SK-N-SH (cell line): ENCODE data around the gene EYA2. TPM values are rescaled to one million over a fixed set of nuclear protein-coding genes. Genes with fewer than 3 reads are reported as not detected.

Source experiments
- CTCF ChIA-PET: fragments of 300-600, 350-600 bp; formaldehyde crosslinking; extraction: SDS; loops from one replicate; lab custom pipeline; 2021; lab: Yijun Ruan, JAX
- POLR2A ChIA-PET: fragments of 350-600 bp; sonication (Branson Sonifier 250); formaldehyde crosslinking; extraction: SDS; loops from one replicate; lab custom pipeline; 2020; ENCODE audit warnings: antibody characterized with exemption, inconsistent platforms; lab: Yijun Ruan, JAX
- DNase-seq: peaks from one replicate; pipeline ENCODE4 v3.0.0; 2012
- H2AFZ ChIP-seq: fragments of 200-600 bp; sonication (generic); 2 replicates; pipeline ENCODE4 v1.8.1; 2016; ENCODE audit warnings: antibody characterized with exemption, mild to moderate bottlenecking, low read depth
- H3F3A ChIP-seq: fragments of 200-600 bp; sonication (generic); replicated peaks from 2 replicates; pipeline ENCODE3; 2016; ENCODE audit warnings: antibody characterized with exemption, mild to moderate bottlenecking; ENCODE audit not compliant: insufficient read depth
- H3K27ac ChIP-seq, 2 experiments: fragments of 200-500 bp in 1 of 2; fragments of 200-600 bp in 1 of 2; sonication (Bioruptor generic) in 1 of 2; sonication (generic), shearing (Covaris generic) in 1 of 2; 2 replicates each; pipeline versions ENCODE4 v1.5.1 to v1.6.1; 2014 to 2016; ENCODE audit warnings: low read depth in 2 of 2, inconsistent platforms in 1 of 2, low read length in 1 of 2, mild to moderate bottlenecking in 1 of 2, mixed read lengths in 1 of 2
- H3K27me3 ChIP-seq: fragments of 200-600 bp; sonication (generic), shearing (Covaris generic); 2 replicates; pipeline ENCODE4 v1.6.1; 2016; ENCODE audit warnings: mixed run types; ENCODE audit not compliant: insufficient read depth
- H3K36me3 ChIP-seq, 2 experiments: fragments of 200-500 bp in 1 of 2; fragments of 200-600 bp in 1 of 2; sonication (Bioruptor generic) in 1 of 2; sonication (generic) in 1 of 2; replicated peaks in 1 of 2; 2 replicates each; pipeline versions ENCODE3 to v1.5.1; 2014 to 2016; ENCODE audit warnings: low read length in 1 of 2, mild to moderate bottlenecking in 1 of 2; ENCODE audit not compliant: insufficient read depth in 2 of 2, control insufficient read depth in 1 of 2
- H3K4me1 ChIP-seq, 2 experiments: fragments of 200-500 bp in 1 of 2; fragments of 200-600 bp in 1 of 2; sonication (Bioruptor generic) in 1 of 2; sonication (generic), shearing (Covaris generic) in 1 of 2; 2 replicates each; pipeline versions ENCODE4 v1.5.1 to v1.6.1; 2014 to 2016; ENCODE audit warnings: low read depth in 1 of 2, low read length in 1 of 2, mixed run types in 1 of 2; ENCODE audit not compliant: insufficient read depth in 2 of 2, control insufficient read depth in 1 of 2
- H3K4me2 ChIP-seq: fragments of 200-600 bp; sonication (generic), shearing (Covaris generic); 2 replicates; pipeline ENCODE4 v1.6.1; 2017; ENCODE audit warnings: mixed run types
- H3K4me3 ChIP-seq, 2 experiments: fragments of 200-500 bp in 1 of 2; fragments of 200-600 bp in 1 of 2; sonication (Bioruptor generic) in 1 of 2; sonication (generic), shearing (Covaris generic) in 1 of 2; 2 replicates each; pipeline versions ENCODE4 v1.5.1 to v1.8.1; 2014 to 2016; ENCODE audit warnings: low read depth in 2 of 2, inconsistent platforms in 1 of 2, low read length in 1 of 2, mild to moderate bottlenecking in 1 of 2, mixed read lengths in 1 of 2, moderate library complexity in 1 of 2
- H3K79me2 ChIP-seq: fragments of 200-600 bp; sonication (generic); 2 replicates; pipeline ENCODE4 v1.8.1; 2017; ENCODE audit warnings: mild to moderate bottlenecking; ENCODE audit not compliant: insufficient read depth
- H3K9ac ChIP-seq: fragments of 200-600 bp; sonication (generic); 2 replicates; pipeline ENCODE4 v1.6.1; 2017; ENCODE audit warnings: mixed run types
- H3K9me2 ChIP-seq: fragments of 200-600 bp; sonication (generic); 2 replicates; pipeline ENCODE4 v1.6.1; 2017; ENCODE audit warnings: mixed run types
- H3K9me3 ChIP-seq: fragments of 200-600 bp; sonication (generic); 2 replicates; pipeline ENCODE4 v1.6.1; 2017; ENCODE audit warnings: mixed run types, mild to moderate bottlenecking, moderate library complexity
- H4K20me1 ChIP-seq: fragments of 200-600 bp; sonication (generic); 2 replicates; pipeline ENCODE4 v1.6.1; 2017; ENCODE audit warnings: mild to moderate bottlenecking, mixed run types; ENCODE audit not compliant: insufficient read depth
- CHD2 ChIP-seq: fragments of 150-350 bp; IDR thresholded peaks from 2 replicates; pipeline ENCODE4 v1.6.1; 2018; ENCODE audit warnings: low read length; ENCODE audit not compliant: partially characterized antibody
- CTCF ChIP-seq: fragments of 200-600 bp; sonication (generic); IDR thresholded peaks from 2 replicates; pipeline ENCODE4 v1.6.1; 2017; ENCODE audit warnings: antibody characterized with exemption, mild to moderate bottlenecking, moderate library complexity
- EZH2phosphoT487 ChIP-seq: fragments of 200-600 bp; sonication (generic); IDR thresholded peaks from 2 replicates; pipeline ENCODE4 v1.6.1; 2017; ENCODE audit warnings: low read depth, mixed run types, mild to moderate bottlenecking, antibody characterized with exemption, moderate library complexity, borderline replicate concordance
- FOXJ3 ChIP-seq: sonication (generic); formaldehyde crosslinking; IDR thresholded peaks from 2 replicates; pipeline ENCODE4 v1.5.1; 2020; ENCODE audit warnings: mild to moderate bottlenecking, missing genetic modification reagents
- FOXM1 ChIP-seq: IDR thresholded peaks from 2 replicates; pipeline ENCODE4 v1.4.0; 2012; ENCODE audit warnings: low read depth, mild to moderate bottlenecking
- GATA2 ChIP-seq: sonication (generic); formaldehyde crosslinking; IDR thresholded peaks from 2 replicates; pipeline ENCODE4 v1.5.0; 2020; ENCODE audit warnings: mild to moderate bottlenecking, missing genetic modification reagents
- RAD21 ChIP-seq: IDR thresholded peaks from 2 replicates; pipeline ENCODE4 v1.6.1; 2012; ENCODE audit warnings: mild to moderate bottlenecking, low read length
- RCOR1 ChIP-seq: fragments of 150-350 bp; IDR thresholded peaks from 2 replicates; pipeline ENCODE4 v1.6.1; 2017; ENCODE audit warnings: antibody characterized with exemption, low read length
- RFX5 ChIP-seq: IDR thresholded peaks from 2 replicates; pipeline ENCODE4 v1.6.1; 2012; ENCODE audit warnings: mild to moderate bottlenecking, improper control_type of control experiment, low read length
- RXRA ChIP-seq: IDR thresholded peaks from 2 replicates; pipeline ENCODE4 v1.4.0; 2012; ENCODE audit warnings: low read depth, mild to moderate bottlenecking, borderline replicate concordance
- SIN3A ChIP-seq: IDR thresholded peaks from 2 replicates; pipeline ENCODE4 v1.6.1; 2012; ENCODE audit warnings: low read depth, mild to moderate bottlenecking, low read length, moderate library complexity, borderline replicate concordance
- SMC3 ChIP-seq: IDR thresholded peaks from 2 replicates; pipeline ENCODE4 v1.6.1; 2012; ENCODE audit warnings: low read depth, low read length, improper control_type of control experiment
- TAF1 ChIP-seq: IDR thresholded peaks from 2 replicates; pipeline ENCODE4 v1.6.1; 2012; ENCODE audit warnings: low read depth, mild to moderate bottlenecking, low read length, moderate library complexity, borderline replicate concordance
- TCF12 ChIP-seq: IDR thresholded peaks from 2 replicates; pipeline ENCODE4 v1.4.0; 2012
- USF1 ChIP-seq: IDR thresholded peaks from 2 replicates; pipeline ENCODE4 v1.4.0; 2012; ENCODE audit warnings: low read depth, borderline replicate concordance
- WGBS: methylation state at CpG from one replicate; pipeline ENCODE4 v1.1.6; 2017; ENCODE audit warnings: low lambda C conversion rate; 5-methylcytosine and 5-hydroxymethylcytosine counted together
- polyA plus RNA-seq, 3 experiments: library from polyadenylated mRNA; depleted of rRNA; stranded (reverse); fragments of >200 nt; gene quantifications; 2 replicates each; pipeline ENCODE4 v1.2.3, GENCODE V29; 2012

Gene EYA2
- polyA plus RNA-seq, 1 of the 3 experiments (the other 2 are of a cell fraction): 0.05 TPM

- Histone ChIP-seq H4K20me1 (no peaks in the 10 kb centered on the region), H3K4me2 (no peak overlapping the region), H3K9me3 (no peaks in the 10 kb centered on the region), H3K27me3 (no peaks in the 10 kb centered on the region), H3K27ac (no peak overlapping the region), H3K4me1 (no peaks in the 10 kb centered on the region), H3F3A (no peaks in the 10 kb centered on the region), H3K36me3 (no peaks in the 10 kb centered on the region), H3K9me2 (no peaks in the 10 kb centered on the region), H2AFZ (no peak overlapping the region), H3K9ac (no peak overlapping the region), H3K4me3 (no peak overlapping the region), H3K79me2 (no peaks in the 10 kb centered on the region)
- WGBS: 61% methylated on average over 4 of the region's 4 CpGs
- TF ChIP-seq RAD21 (no peak), FOXJ3 (no peak), SIN3A (no peak), RXRA (no peak), CTCF (no peak), CHD2 (no peak), EZH2phosphoT487 (no peak), SMC3 (no peak), USF1 (no peak), TAF1 (no peak), RFX5 (no peak)
- POLR2A ChIA-PET: no interaction called here
- DNase-seq: no peak
- CTCF ChIA-PET: no interaction called here
Measured at GRCh38 chr20:47115694-47116093, 221.1 kb downstream of the EYA2 start.

- no peak overlapping the region for H3K4me2 ChIP-seq
- DNase-seq: no peak
- no peaks in the 10 kb centered on the region for H3K79me2 ChIP-seq
- no peaks in the 10 kb centered on the region for H3K27me3 ChIP-seq
- H3F3A ChIP-seq: no peaks in the 10 kb centered on the region
- H3K4me3 ChIP-seq: no peak overlapping the region
- no peaks in the 10 kb centered on the region for H3K9me3 ChIP-seq
- no peaks in the 10 kb centered on the region for H3K9me2 ChIP-seq
- H2AFZ ChIP-seq: no peak overlapping the region
- POLR2A ChIA-PET: no interaction called here
- no peaks in the 10 kb centered on the region for H4K20me1 ChIP-seq
- WGBS: 85% methylated on average over 16 of the region's 16 CpGs
- CTCF ChIA-PET: no interaction called here
- no peaks in the 10 kb centered on the region for H3K4me1 ChIP-seq
- no peak overlapping the region for H3K9ac ChIP-seq
- TF ChIP-seq GATA2 (CRISPR knock-in tag) (no peak), CHD2 (no peak), FOXM1 (no peak), TAF1 (no peak), TCF12 (no peak), RCOR1 (no peak), RXRA (no peak)
- H3K36me3 ChIP-seq: no peaks in the 10 kb centered on the region
- no peak overlapping the region for H3K27ac ChIP-seq
Measured at GRCh38 chr20:47117371-47117770, 222.7 kb downstream of the EYA2 start.
